GM12891 (cell line): Measurements from ENCODE around the gene NDRG3.
"Not testable (repeated sequence)": the region's sequence is repeated elsewhere in the genome, so short reads cannot be mapped to it uniquely, and the experiment has no call there.

Experiments
- DNase-seq: peaks from one replicate; pipeline ENCODE4 v3.0.0; 2011; ENCODE audit warnings: low spot score; ENCODE audit not compliant: insufficient read length
- FAIRE-seq: peaks from 2 replicates; lab custom pipeline; 2011; peaks lifted over from hg19 to GRCh38; lab: Jason Lieb, UNC
- PAX5 ChIP-seq: IDR thresholded peaks from 2 replicates; pipeline ENCODE4 v1.6.1; 2011; ENCODE audit warnings: low read length, moderate library complexity, mild to moderate bottlenecking; ENCODE audit not compliant: insufficient read depth, severe bottlenecking
- POLR2A ChIP-seq: IDR thresholded peaks from 2 replicates; pipeline ENCODE4 v1.6.1; 2011; ENCODE audit warnings: low read depth, low read length, control low read depth
- POLR2AphosphoS5 ChIP-seq: IDR thresholded peaks from 2 replicates; pipeline ENCODE4 v1.6.1; 2011; ENCODE audit warnings: low read depth, low read length, control low read depth
- POU2F2 ChIP-seq: IDR thresholded peaks from 2 replicates; pipeline ENCODE4 v1.6.1; 2011; ENCODE audit warnings: low read depth, mild to moderate bottlenecking, control low read depth, low read length, moderate library complexity
- SPI1 ChIP-seq: IDR thresholded peaks from 2 replicates; pipeline ENCODE4 v1.6.1; 2011; ENCODE audit warnings: low read depth, low read length, control low read depth
- TAF1 ChIP-seq: IDR thresholded peaks from 2 replicates; pipeline ENCODE4 v1.6.1; 2011; ENCODE audit warnings: low read depth, low read length, control low read depth

The NDRG3 gene

DNA sequence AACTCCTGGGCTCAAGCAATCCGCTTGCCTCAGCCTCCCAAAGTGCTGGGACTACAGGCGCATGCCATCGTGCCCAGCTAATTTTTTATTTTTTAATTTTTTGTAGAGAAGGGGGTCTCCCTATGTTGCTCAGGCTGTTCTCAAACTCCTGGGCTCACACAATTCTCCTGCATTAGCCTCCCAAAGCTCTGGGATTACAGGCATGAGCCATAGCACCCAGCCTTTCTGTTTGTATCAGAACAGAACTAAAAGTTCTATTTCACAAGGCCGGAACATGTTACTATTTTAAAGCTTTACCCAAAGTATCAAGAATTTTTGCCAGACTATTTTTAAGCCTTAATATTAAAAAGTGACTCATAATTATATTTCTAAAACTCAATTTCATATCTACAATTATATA lies 42.4 kb downstream of the NDRG3 start:
- no peak for FAIRE-seq
- TF ChIP-seq POLR2A (no peak), PAX5 (no peak), TAF1 (no peak), POLR2AphosphoS5 (no peak), SPI1 (no peak), POU2F2 (no peak)

DNA sequence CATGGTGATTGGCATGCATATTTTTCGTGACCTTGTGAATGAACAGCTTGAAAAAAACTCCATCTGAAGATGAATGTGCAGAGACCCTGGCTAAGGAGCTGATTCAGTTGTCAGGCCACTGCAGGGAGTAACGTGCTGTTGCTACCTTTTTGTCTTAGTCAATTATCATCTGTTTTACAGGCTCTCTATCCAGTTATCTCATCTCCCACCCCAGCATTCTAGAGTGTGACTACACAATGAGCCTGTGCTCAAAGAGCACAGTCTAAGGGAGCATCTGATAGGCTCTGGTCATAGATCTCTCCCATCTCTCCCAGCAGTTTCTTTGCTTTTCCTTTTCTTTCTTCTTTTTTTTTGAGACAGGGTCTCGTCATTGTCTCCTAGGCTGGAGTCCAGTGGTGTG lies 45.5 kb downstream of the NDRG3 start:
- TF ChIP-seq SPI1 (no peak), POLR2A (no peak), TAF1 (no peak), POLR2AphosphoS5 (no peak), POU2F2 (no peak), PAX5 (no peak)
- FAIRE-seq (no peak), DNase-seq (no peak)

More for the DNA sequence above, 42.4 kb downstream of the NDRG3 start:
- DNase-seq, result no peak

DNA sequence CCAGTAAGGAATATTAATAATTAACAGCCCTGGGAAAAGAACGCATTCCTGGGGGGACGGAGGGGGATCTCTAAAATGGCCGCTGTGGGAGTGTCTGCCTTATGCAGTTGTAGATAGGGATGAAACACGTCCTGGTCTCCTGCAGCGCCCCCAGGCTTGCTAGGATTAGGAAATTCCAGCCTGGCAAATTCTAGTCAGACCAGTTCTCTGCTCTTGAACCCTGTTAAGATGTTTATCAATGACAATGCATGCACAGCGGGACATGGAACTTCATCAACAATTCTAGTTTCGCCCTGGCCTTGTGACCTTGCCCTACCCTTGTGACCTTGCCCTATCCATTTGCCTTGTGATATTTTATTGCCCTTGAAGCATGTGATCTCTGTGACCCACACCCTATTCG lies 50.4 kb downstream of the NDRG3 start:
- not testable (repeated sequence) for FAIRE-seq, DNase-seq

DNA sequence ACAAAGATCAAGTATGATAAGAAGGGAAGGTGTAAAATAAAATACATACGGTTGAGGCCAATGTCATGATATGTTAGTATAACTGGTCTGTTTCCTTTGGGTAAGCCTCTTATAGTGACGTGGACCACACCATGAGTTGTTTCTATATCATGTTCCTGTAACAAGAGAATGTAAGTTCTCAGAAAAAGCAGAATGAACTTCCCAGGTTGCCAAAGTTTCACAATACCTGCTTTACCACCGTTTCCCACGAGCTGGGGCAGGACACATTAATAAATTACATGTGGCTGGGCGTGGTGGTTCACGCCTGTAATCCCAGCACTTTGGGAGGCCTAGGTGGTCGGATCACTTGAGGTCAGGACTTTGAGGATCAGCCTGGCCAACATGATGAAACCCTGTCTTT lies 57.3 kb downstream of the NDRG3 start:
- FAIRE-seq, result no peak
- no peak for DNase-seq
- TF ChIP-seq POLR2A (no peak), POLR2AphosphoS5 (no peak), POU2F2 (no peak), TAF1 (no peak), PAX5 (no peak), SPI1 (no peak)

DNA sequence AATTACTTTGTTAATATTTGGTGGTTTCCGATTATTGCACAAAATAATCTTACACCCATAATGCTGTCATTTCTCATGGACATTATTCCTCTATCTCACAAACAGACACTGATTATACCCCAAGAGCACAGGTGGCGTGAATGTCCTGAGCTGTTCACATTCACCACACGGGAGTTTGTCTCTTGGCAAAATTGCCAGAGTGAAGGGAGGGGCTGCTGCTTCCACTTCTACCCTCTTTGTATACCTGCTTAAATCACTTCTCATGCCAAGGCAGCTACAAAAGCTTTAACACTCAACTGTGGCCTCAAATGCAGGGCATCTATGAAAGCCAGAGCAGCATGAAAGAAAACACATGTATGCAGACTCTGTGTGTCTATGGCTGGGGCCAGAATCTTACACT lies 58.0 kb downstream of the NDRG3 start:
- no peak for DNase-seq
- no peak for FAIRE-seq
- TF ChIP-seq PAX5 (no peak), POLR2A (no peak), POU2F2 (no peak), SPI1 (no peak), TAF1 (no peak), POLR2AphosphoS5 (no peak)

DNA sequence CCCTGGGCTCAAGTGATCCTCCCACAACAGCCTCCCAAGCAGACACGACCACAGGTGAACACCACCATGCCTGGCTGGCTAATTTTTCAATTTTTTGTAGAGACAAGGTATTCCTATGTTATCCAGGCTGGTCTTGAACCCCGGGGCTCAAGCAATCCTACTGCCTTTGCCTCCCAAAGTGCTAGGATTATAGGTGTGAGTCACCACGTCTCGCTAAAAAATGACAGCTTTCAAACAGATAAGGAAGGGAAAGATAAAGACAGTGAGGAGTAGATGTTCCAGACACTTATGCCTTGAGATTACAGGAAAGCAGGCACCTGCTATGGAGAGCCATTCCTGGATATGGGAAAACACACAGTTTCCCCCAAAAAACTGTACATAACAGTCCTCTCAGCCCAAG lies 58.9 kb downstream of the NDRG3 start:
- no peak for FAIRE-seq
- TF ChIP-seq SPI1, result no peak
- TF ChIP-seq POLR2A, result no peak
- no peak for TF ChIP-seq TAF1
- no peak for TF ChIP-seq POU2F2
- no peak for TF ChIP-seq POLR2AphosphoS5
- no peak for TF ChIP-seq PAX5
- no peak for DNase-seq

DNA sequence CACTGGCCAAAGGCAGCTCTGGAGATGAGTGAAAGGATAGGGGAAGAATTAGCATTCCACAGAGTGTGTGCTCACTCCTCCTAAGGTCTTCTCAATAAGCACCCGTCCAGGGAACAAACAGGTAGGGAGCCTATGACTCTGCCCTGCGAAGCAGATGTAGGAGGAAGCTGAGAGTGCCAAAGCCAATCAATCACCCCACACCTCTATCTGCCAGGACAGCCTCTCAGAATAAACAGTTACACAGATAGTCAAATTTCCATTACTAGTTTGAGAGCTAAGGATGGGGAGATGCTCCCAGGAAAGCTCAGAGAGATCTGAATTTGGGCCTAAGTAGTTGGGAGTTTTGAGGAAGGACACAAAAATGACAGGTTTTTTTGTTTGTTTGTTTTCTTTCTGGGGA lies 59.4 kb downstream of the NDRG3 start:
- DNase-seq (no peak), FAIRE-seq (no peak)
- TF ChIP-seq PAX5 (no peak), POLR2A (no peak), POLR2AphosphoS5 (no peak), TAF1 (no peak), SPI1 (no peak), POU2F2 (no peak)

DNA sequence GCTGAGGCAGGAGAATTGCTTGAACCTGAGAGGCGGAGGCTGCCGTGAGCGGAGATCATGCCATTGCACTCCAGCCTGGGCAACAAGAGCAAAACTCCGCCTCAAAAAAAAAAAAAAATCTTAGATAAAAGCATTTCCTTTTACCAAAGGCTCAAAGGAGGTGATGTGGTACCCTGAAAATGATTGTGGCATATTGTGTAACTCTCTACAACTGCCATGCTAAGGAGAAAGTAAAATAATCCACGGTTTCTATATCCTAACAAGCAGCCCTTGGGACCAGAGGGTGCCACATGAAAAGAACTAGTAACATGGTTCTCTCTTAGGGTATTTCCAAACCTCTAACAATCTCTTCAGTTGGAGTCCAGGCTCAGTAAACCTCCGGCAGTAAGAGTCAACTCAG lies 61.1 kb downstream of the NDRG3 start:
- TF ChIP-seq PAX5, result no peak
- TF ChIP-seq POU2F2, result no peak
- TF ChIP-seq TAF1, result no peak
- TF ChIP-seq POLR2AphosphoS5, result no peak
- no peak for TF ChIP-seq POLR2A
- TF ChIP-seq SPI1, result no peak
- DNase-seq, result no peak
- no peak for FAIRE-seq

DNA sequence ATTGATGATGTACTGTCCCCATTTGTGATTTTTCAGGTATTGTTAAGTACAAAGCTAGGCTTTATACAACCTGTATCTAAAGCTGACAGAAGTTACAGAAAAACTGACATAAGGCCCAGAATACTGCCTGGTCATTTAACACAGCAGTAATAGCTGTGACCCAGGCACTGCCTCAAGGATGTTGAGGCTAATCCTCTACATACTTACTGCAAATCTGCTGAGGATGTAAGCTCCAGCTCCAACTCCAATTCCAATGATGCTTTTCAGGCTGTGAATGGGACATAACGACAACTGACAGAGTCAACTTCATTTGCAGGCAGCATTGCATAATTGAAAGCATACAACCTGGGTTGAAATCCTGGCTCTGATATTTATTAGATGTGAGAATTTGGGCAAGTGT lies 63.6 kb downstream of the NDRG3 start:
- TF ChIP-seq SPI1 (no peak), POLR2AphosphoS5 (no peak), PAX5 (no peak), POU2F2 (no peak), POLR2A (no peak), TAF1 (no peak)
- DNase-seq, result no peak
- FAIRE-seq, result no peak

DNA sequence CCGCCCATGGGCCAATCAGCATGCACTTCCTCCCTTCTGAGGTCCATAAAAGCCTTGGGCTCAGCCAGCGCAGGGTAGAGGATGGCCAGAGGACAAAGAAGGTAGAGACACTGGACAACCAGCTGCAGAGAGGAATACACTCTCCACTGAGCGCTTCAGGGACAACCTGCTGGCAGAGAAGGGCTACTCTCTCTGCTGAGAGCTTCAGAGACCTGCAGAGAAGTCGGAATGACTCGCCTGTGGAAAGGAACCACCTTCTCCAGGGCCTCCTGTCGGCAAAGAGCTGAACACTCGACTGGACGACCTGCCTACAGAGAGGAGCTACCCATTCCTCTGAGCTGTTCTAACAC lies 68.5 kb downstream of the NDRG3 start:
- no peak for FAIRE-seq

DNA sequence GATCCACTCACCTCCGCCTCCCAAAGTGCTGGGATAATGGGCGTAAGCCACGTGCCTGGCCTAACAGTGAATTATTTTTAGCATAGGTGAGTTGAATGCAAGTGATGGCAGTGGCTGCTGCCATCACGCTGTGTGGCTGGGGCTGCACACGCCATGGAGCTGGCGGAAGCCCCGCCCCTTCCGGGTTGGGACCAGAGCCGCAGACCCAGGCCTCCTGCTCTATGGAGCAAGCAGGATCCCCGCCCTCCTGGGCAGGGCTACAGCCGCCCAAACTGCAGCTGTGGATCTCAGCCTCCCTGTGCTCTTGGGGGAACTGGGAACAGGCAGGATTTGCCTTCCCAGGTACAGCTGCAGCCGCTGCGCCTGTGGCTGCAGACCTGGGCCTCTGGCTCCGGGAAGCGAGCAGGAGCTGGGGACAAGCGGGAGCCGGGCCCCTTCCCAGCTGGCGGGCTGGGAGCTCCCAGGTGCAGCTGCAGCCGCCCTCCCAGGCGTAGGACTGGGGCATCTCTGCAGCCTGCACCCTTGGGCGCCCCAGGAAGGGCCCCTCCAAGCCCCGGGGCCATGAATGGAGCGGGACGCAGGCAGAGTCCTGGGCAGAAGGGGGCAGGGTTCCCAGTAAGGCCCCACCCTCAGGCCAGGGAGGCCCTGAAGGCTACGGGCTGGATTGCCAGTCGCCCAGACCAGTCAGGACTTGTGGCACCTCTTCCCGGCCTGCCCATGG lies 69.0 kb downstream of the NDRG3 start:
- DNase-seq (no peak), FAIRE-seq (no peak)
- no peak for TF ChIP-seq POU2F2
- no peak for TF ChIP-seq POLR2AphosphoS5
- no peak for TF ChIP-seq SPI1
- TF ChIP-seq POLR2A, result no peak
- no peak for TF ChIP-seq TAF1
- no peak for TF ChIP-seq PAX5

More for the DNA sequence above, 68.5 kb downstream of the NDRG3 start:
- TF ChIP-seq SPI1, result no peak
- no peak for DNase-seq

DNA sequence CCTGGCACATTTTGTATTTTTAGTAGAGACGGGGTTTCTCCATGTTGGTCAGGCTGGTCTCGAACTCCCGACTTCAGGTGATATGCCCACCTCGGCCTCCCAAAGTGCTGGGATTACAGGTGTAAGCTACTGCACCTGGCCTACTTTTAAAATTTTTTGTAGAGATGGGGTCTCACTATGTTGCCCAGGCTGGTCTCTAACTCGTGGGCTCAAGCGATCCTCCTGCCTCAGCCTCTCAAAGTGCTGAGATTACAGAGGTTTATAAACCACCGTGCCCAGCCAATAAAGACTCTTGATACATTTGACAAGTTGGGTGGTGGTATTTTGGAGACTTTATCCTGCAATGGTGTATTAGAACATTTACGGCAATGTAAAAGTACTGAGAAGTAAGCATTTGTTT lies 70.3 kb downstream of the NDRG3 start:
- DNase-seq, FAIRE-seq: not testable (repeated sequence)
